ENCODE data around the gene PRDM16. TPM values are rescaled to one million over a fixed set of nuclear protein-coding genes. Genes with fewer than 3 reads are reported as not detected.

The PRDM16 gene
- polyA plus RNA-seq, 1 donor (not counting 4 experiments of a cell fraction or from before 2014, with no cell fraction given): 0.05 TPM

DNA sequence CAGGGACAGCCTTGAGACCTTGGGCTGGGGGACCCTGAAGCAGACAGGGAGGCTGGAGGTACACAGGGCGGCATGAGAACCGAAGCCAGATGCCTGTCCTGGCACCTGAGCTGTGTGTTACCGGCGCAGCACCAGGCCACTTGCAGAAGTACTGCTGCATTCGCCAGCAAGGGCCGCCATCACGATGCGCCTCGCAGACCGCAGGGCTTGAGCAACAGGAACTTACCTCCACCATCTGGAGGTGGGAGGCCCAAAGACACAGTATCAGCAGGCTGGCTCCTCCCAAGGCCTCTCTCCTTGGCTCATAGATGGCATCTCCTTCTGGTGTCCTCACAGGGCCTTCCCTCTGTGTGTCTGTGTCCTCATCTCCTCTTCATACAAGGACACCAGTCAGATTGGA lies 90.1 kb downstream of the PRDM16 start:
- Histone ChIP-seq H2AFZ (ENCODE audit: control insufficient read depth, low read length) (no peak overlapping the region), H3K4me1 (ENCODE audit: control insufficient read depth, extremely low read depth, insufficient read depth, low read length) (no peaks in the 10 kb centered on the region), H3K9me3 (ENCODE audit: control insufficient read depth, low read depth, low read length) (peaks cover 5% of the 10 kb centered on the region), H3K9ac (ENCODE audit: control insufficient read depth, extremely low read depth, insufficient read depth, low read length) (no peak overlapping the region), H3K79me2 (ENCODE audit: control insufficient read depth, insufficient read depth, low read length) (no peaks in the 10 kb centered on the region), H3K27ac (ENCODE audit: control insufficient read depth, insufficient read depth, low read length) (no peak overlapping the region), H3K4me3 (ENCODE audit: control insufficient read depth in 2 of 3, extremely low read depth in 1 of 3, insufficient read depth in 2 of 3, low read depth in 1 of 3, low read length in 3 of 3) (no peak overlapping the region), H3K36me3 (ENCODE audit: control insufficient read depth in 2 of 2, extremely low read depth in 1 of 2, insufficient read depth in 2 of 2, low read length in 2 of 2) (no peaks in the 10 kb centered on the region), H3K27me3 (ENCODE audit: control insufficient read depth, extremely low read depth, insufficient read depth, low read length) (no peaks in the 10 kb centered on the region), H3K4me2 (ENCODE audit: control insufficient read depth, extremely low read depth, insufficient read depth, low read depth, low read length) (no peak overlapping the region), H4K20me1 (ENCODE audit: control insufficient read depth, extremely low read depth, insufficient read depth, low read length) (no peaks in the 10 kb centered on the region), H3K9me1 (ENCODE audit: control insufficient read depth, extremely low read depth, insufficient read depth, low read length) (no peaks in the 10 kb centered on the region)
- no peak for TF ChIP-seq EZH2 (IDR thresholded peaks at IDR 0.05; ENCODE audit: low read length)
- TF ChIP-seq, protein P1, sequence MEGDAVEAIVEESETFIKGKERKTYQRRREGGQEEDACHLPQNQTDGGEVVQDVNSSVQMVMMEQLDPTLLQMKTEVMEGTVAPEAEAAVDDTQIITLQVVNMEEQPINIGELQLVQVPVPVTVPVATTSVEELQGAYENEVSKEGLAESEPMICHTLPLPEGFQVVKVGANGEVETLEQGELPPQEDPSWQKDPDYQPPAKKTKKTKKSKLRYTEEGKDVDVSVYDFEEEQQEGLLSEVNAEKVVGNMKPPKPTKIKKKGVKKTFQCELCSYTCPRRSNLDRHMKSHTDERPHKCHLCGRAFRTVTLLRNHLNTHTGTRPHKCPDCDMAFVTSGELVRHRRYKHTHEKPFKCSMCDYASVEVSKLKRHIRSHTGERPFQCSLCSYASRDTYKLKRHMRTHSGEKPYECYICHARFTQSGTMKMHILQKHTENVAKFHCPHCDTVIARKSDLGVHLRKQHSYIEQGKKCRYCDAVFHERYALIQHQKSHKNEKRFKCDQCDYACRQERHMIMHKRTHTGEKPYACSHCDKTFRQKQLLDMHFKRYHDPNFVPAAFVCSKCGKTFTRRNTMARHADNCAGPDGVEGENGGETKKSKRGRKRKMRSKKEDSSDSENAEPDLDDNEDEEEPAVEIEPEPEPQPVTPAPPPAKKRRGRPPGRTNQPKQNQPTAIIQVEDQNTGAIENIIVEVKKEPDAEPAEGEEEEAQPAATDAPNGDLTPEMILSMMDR (optimal IDR thresholded peaks at IDR 0.05 in 1 of 3, IDR thresholded peaks at IDR 0.05 in 1 of 3, conservative IDR thresholded peaks at IDR 0.05 in 1 of 3; ENCODE audit: extremely low read depth in 1 of 3, insufficient read depth in 2 of 3, low read length in 3 of 3): no peak
- dilution Hi-C loops (cut with MboI; ENCODE audit: extremely low pct_ligation_motif_present, low sequenced_read_pairs): no loop called here
- no peak for FAIRE-seq
- no peak for DNase-seq (ENCODE audit: low read depth, low spot score)

DNA sequence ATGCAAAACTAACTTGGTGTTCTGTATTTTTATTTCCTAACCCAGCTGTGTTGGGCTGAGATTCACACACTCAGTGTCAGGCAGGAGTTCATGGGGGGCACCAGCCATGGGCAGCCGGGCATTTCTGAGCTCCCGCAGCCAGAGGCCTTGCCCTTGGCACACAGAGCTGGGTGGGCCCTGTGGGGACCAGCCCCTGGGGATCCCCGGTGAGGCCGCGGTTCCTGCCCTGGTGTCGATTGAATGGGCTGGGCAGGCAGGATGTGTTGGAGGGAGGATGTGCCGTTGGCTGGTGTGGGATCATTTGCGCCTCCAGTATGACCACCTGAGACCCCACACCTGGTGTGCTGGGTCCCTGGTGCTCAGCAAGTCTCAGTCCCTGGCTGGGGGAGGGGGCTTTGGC lies 91.0 kb downstream of the PRDM16 start:
- DNase-seq (ENCODE audit: low read depth, low spot score) (no peak), FAIRE-seq (no peak)
- no peaks in the 10 kb centered on the region for H3K9me1 ChIP-seq (ENCODE audit: control insufficient read depth, extremely low read depth, insufficient read depth, low read length)
- no peaks in the 10 kb centered on the region for H3K27me3 ChIP-seq (ENCODE audit: control insufficient read depth, extremely low read depth, insufficient read depth, low read length)
- no peak overlapping the region for H3K9ac ChIP-seq (ENCODE audit: control insufficient read depth, extremely low read depth, insufficient read depth, low read length)
- H3K4me3 ChIP-seq (ENCODE audit: control insufficient read depth in 2 of 3, extremely low read depth in 1 of 3, insufficient read depth in 2 of 3, low read depth in 1 of 3, low read length in 3 of 3): no peak overlapping the region
- no peak overlapping the region for H3K27ac ChIP-seq (ENCODE audit: control insufficient read depth, insufficient read depth, low read length)
- H2AFZ ChIP-seq (ENCODE audit: control insufficient read depth, low read length): no peak overlapping the region
- dilution Hi-C loops (cut with MboI; ENCODE audit: extremely low pct_ligation_motif_present, low sequenced_read_pairs): no loop called here
- H3K4me1 ChIP-seq (ENCODE audit: control insufficient read depth, extremely low read depth, insufficient read depth, low read length): no peaks in the 10 kb centered on the region
- TF ChIP-seq, protein P1 (optimal IDR thresholded peaks at IDR 0.05 in 1 of 3, IDR thresholded peaks at IDR 0.05 in 1 of 3, conservative IDR thresholded peaks at IDR 0.05 in 1 of 3; ENCODE audit: extremely low read depth in 1 of 3, insufficient read depth in 2 of 3, low read length in 3 of 3): no peak
- no peak for TF ChIP-seq EZH2 (IDR thresholded peaks at IDR 0.05; ENCODE audit: low read length)
- H3K79me2 ChIP-seq (ENCODE audit: control insufficient read depth, insufficient read depth, low read length): no peaks in the 10 kb centered on the region
- H4K20me1 ChIP-seq (ENCODE audit: control insufficient read depth, extremely low read depth, insufficient read depth, low read length): no peaks in the 10 kb centered on the region
- no peak overlapping the region for H3K4me2 ChIP-seq (ENCODE audit: control insufficient read depth, extremely low read depth, insufficient read depth, low read depth, low read length)
- peaks cover 4% of the 10 kb centered on the region for H3K9me3 ChIP-seq (ENCODE audit: control insufficient read depth, low read depth, low read length)
- no peaks in the 10 kb centered on the region for H3K36me3 ChIP-seq (ENCODE audit: control insufficient read depth in 2 of 2, extremely low read depth in 1 of 2, insufficient read depth in 2 of 2, low read length in 2 of 2)
